HCT116 (cell line): ENCODE measurements around the gene SYNE3. TPM values are rescaled to one million over a fixed set of nuclear protein-coding genes. Genes with fewer than 3 reads are reported as not detected.
A peak's percentile ranks its signal among the peaks of the same experiment; 100 is the strongest.

Source experiments
- ATAC-seq: fragments of 200-7000 bp; cut with Tn5 transposase; 2 replicates; pipeline ENCODE4 v1.9.1; 2020; ENCODE audit warnings: mild to moderate bottlenecking, moderate library complexity
- BruUV-seq: library from RNA; stranded (reverse); fragments of 400-500 nt; replicated peaks from 2 replicates; lab custom pipeline; 2021; lab: Mats Ljungman, UMichigan
- CTCF ChIA-PET: fragments of 300-600 bp; sonication (Branson Sonifier 250); formaldehyde crosslinking; loops from one replicate; lab custom pipeline; 2021; ENCODE audit warnings: antibody characterized with exemption; lab: Charles Lee
- POLR2A ChIA-PET: fragments of 300-600, 350-600 bp; sonication (Branson Sonifier 250); formaldehyde crosslinking; loops from one replicate; lab custom pipeline; 2021; ENCODE audit warnings: antibody characterized with exemption; lab: Charles Lee
- RAD21 ChIA-PET, 2 experiments: fragments of 300-600 bp; sonication (Branson Sonifier 250); formaldehyde crosslinking; loops; one replicate each; lab custom pipeline; 2023; ENCODE audit warnings: low total read pairs in 2 of 2; ENCODE audit not compliant: uncharacterized antibody in 2 of 2, unreplicated experiment in 2 of 2, low non-redundant PET in 1 of 2; lab: Charles Lee
- DNase-seq: peaks from one replicate; pipeline ENCODE4 v3.0.0-alpha.2; 2010; ENCODE audit warnings: low read depth, low spot score
- H2AFZ ChIP-seq: fragments of 200-600 bp; shearing (Covaris generic), sonication (generic); 2 replicates; pipeline ENCODE4 v1.6.1; 2017; ENCODE audit warnings: low read depth, mixed run types, mixed read lengths, antibody characterized with exemption, low read length; ENCODE audit not compliant: poor library complexity, severe bottlenecking
- H3K27ac ChIP-seq: 2 replicates; pipeline ENCODE4 v1.5.1; 2012; ENCODE audit warnings: low read depth, low read length
- H3K27me3 ChIP-seq: fragments of 200-600 bp; sonication (generic); 2 replicates; pipeline ENCODE4 v1.6.1; 2016; ENCODE audit warnings: mixed run types, low read length, mixed read lengths; ENCODE audit not compliant: insufficient read depth
- H3K36me3 ChIP-seq, 2 experiments: fragments of 200-500 bp in 1 of 2; fragments of 200-600 bp in 1 of 2; sonication (Bioruptor generic) in 1 of 2; sonication (generic) in 1 of 2; 2 replicates each; pipeline versions ENCODE4 v1.5.1 to v1.6.1; 2014 to 2016; ENCODE audit warnings: low read length in 2 of 2, inconsistent platforms in 1 of 2, mixed read lengths in 1 of 2, mixed run types in 1 of 2; ENCODE audit not compliant: insufficient read depth in 2 of 2, control insufficient read depth in 1 of 2
- H3K4me1 ChIP-seq, 2 experiments: fragments of 200-600 bp in 1 of 2; sonication (generic) in 1 of 2; 2 replicates each; pipeline versions ENCODE4 v1.5.1 to v1.6.1; 2012 to 2017; ENCODE audit warnings: low read length in 2 of 2, inconsistent platforms in 1 of 2, mild to moderate bottlenecking in 1 of 2, mixed read lengths in 1 of 2, mixed run types in 1 of 2, moderate library complexity in 1 of 2; ENCODE audit not compliant: insufficient read depth in 2 of 2, control insufficient read depth in 1 of 2
- H3K4me2 ChIP-seq: fragments of 200-600 bp; sonication (generic); 2 replicates; pipeline ENCODE4 v1.6.1; 2017; ENCODE audit warnings: mixed run types, low read length, mixed read lengths
- H3K4me3 ChIP-seq, 2 experiments: fragments of 200-600 bp in 1 of 2; sonication (generic) in 1 of 2; replicated peaks in 1 of 2; 2 replicates each; pipeline ENCODE4 v1.5.1; 2011 to 2016; ENCODE audit warnings: low read length in 2 of 2, control low read depth in 1 of 2, low read depth in 1 of 2, mild to moderate bottlenecking in 1 of 2, mixed read lengths in 1 of 2, mixed run types in 1 of 2
- H3K79me2 ChIP-seq: fragments of 200-600 bp; sonication (generic); 2 replicates; pipeline ENCODE4 v1.6.1; 2017; ENCODE audit warnings: mild to moderate bottlenecking, mixed run types, low read length, moderate library complexity, mixed read lengths; ENCODE audit not compliant: insufficient read depth
- H3K9ac ChIP-seq: fragments of 200-600 bp; sonication (generic); 2 replicates; pipeline ENCODE4 v1.6.1; 2016; ENCODE audit warnings: low read length, mixed read lengths
- H3K9me2 ChIP-seq: fragments of 200-600 bp; sonication (generic), shearing (Covaris generic); 2 replicates; pipeline ENCODE4 v1.6.1; 2017; ENCODE audit warnings: mixed run types, mild to moderate bottlenecking, moderate library complexity; ENCODE audit not compliant: insufficient read depth
- H3K9me3 ChIP-seq, 2 experiments: fragments of 200-500 bp in 1 of 2; fragments of 200-600 bp in 1 of 2; sonication (Bioruptor generic) in 1 of 2; sonication (generic) in 1 of 2; 2 replicates each; pipeline ENCODE4 v1.6.1; 2014 to 2017; ENCODE audit warnings: low read length in 2 of 2, mixed read lengths in 2 of 2, inconsistent platforms in 1 of 2, low read depth in 1 of 2, mild to moderate bottlenecking in 1 of 2, mixed run types in 1 of 2, moderate library complexity in 1 of 2; ENCODE audit not compliant: control insufficient read depth in 1 of 2, insufficient read depth in 1 of 2
- H4K20me1 ChIP-seq: fragments of 200-600 bp; sonication (generic), shearing (Covaris generic); 2 replicates; pipeline ENCODE4 v1.6.1; 2017; ENCODE audit warnings: mixed run types, mild to moderate bottlenecking, moderate library complexity; ENCODE audit not compliant: insufficient read depth
- CEBPB ChIP-seq: IDR thresholded peaks from 2 replicates; pipeline ENCODE4 v1.6.1; 2012; ENCODE audit warnings: low read depth
- EGR1 ChIP-seq: IDR thresholded peaks from 2 replicates; pipeline ENCODE4 v1.6.1; 2012; ENCODE audit warnings: low read depth
- ELF1 ChIP-seq: IDR thresholded peaks from 2 replicates; pipeline ENCODE4 v1.6.1; 2012; ENCODE audit warnings: low read depth, borderline replicate concordance
- EZH2 ChIP-seq: fragments of 200-600 bp; sonication (generic); IDR thresholded peaks from 2 replicates; pipeline ENCODE4 v1.6.1; 2017; ENCODE audit warnings: antibody characterized with exemption, mixed run types
- EZH2phosphoT487 ChIP-seq: fragments of 200-600 bp; IDR thresholded peaks from 2 replicates; pipeline ENCODE4 v1.6.1; 2018; ENCODE audit warnings: antibody characterized with exemption, borderline replicate concordance
- FOSL1 ChIP-seq: IDR thresholded peaks from 2 replicates; pipeline ENCODE4 v1.6.1; 2012; ENCODE audit warnings: low read depth
- POLR2A ChIP-seq: IDR thresholded peaks from 2 replicates; pipeline ENCODE4 v1.7.0; 2011; ENCODE audit warnings: borderline replicate concordance; ENCODE audit not compliant: insufficient read depth, insufficient read length; ENCODE audit errors: extremely low read depth
- POLR2AphosphoS5 ChIP-seq: IDR thresholded peaks from 2 replicates; pipeline ENCODE4 v1.6.1; 2011; ENCODE audit warnings: mild to moderate bottlenecking, low read depth, low read length, moderate library complexity
- RAD21 ChIP-seq: IDR thresholded peaks from 2 replicates; pipeline ENCODE4 v1.6.1; 2012; ENCODE audit warnings: low read depth, mild to moderate bottlenecking
- SRF ChIP-seq: IDR thresholded peaks from 2 replicates; pipeline ENCODE4 v1.6.1; 2012; ENCODE audit warnings: low read depth
- YY1 ChIP-seq: IDR thresholded peaks from 2 replicates; pipeline ENCODE4 v1.6.1; 2011; ENCODE audit warnings: low read length, low read depth, moderate library complexity, mild to moderate bottlenecking; ENCODE audit not compliant: insufficient replicate concordance; ENCODE audit errors: extremely low read depth
- ZBTB33 ChIP-seq: IDR thresholded peaks from 2 replicates; pipeline ENCODE4 v1.6.1; 2011; ENCODE audit warnings: mild to moderate bottlenecking, low read length, moderate library complexity; ENCODE audit not compliant: insufficient replicate concordance; ENCODE audit errors: extremely low read depth
- ZFX ChIP-seq: fragments of 450-650 bp; IDR thresholded peaks from 2 replicates; pipeline ENCODE4 v1.6.1; 2017
- intact Hi-C: fragments of 100-400 bp; cut with micrococcal nuclease; formaldehyde crosslinking; loops from 2 replicates; pipeline ENCODE4 v1.10.0; 2022
- total RNA-seq: library from RNA; stranded (reverse); gene quantifications from one replicate; pipeline ENCODE4 v1.2.1, GENCODE V29; 2021; ENCODE audit not compliant: unreplicated experiment
- TF ChIP-seq, protein P1 (sequence below): IDR thresholded peaks from 2 replicates; pipeline ENCODE4 v1.6.1; 2012

Gene SYNE3
- total RNA-seq, 1 experiment from 2014 or later: 3.6 TPM

- DNase-seq: no peak
- Histone ChIP-seq H3K9me2 (no peaks in the 10 kb centered on the region), H3K79me2 (no peaks in the 10 kb centered on the region), H4K20me1 (no peaks in the 10 kb centered on the region), H3K4me3 (no peak overlapping the region), H3K36me3 (no peaks in the 10 kb centered on the region), H3K4me1 (peaks cover 31 to 62% of the 10 kb centered on the region in 2 experiments), H3K27me3 (no peaks in the 10 kb centered on the region), H3K4me2 (no peak overlapping the region), H3K27ac (no peak overlapping the region), H3K9me3 (no peaks in the 10 kb centered on the region), H3K9ac (no peak overlapping the region), H2AFZ (no peak overlapping the region)
- no peak for TF ChIP-seq EGR1
- 0 out of 2 replicates have a peak, but pooled peaks have one; percentile 13 for TF ChIP-seq POLR2AphosphoS5
- TF ChIP-seq ZBTB33: no peak
- no peak for TF ChIP-seq POLR2A
- TF ChIP-seq SRF: no peak
- ChIA-PET RAD21 (no interaction called here), POLR2A (interaction anchor here (0.6 kb wide), 1 partner anchor 13 kb away, joined by 4 read pairs; no protein-coding TSS in a partner anchor), CTCF (interaction anchor here (1.0 to 1.3 kb wide), 2 partner anchors 71 to 81 kb away, joined by 3 to 6 read pairs; no protein-coding TSS in a partner anchor)
- intact Hi-C loops: no loop called here
- no TSS peak for BruUV-seq
- no peak for ATAC-seq
These were observed 6.8 kb upstream of the SYNE3 start for GRCh38 chr14:95523051-95523814.

- BruUV-seq: no TSS peak
- intact Hi-C loops: no loop called here
- DNase-seq (no peak), ATAC-seq (no peak)
- Histone ChIP-seq H3K4me2 (no peak overlapping the region), H2AFZ (no peak overlapping the region), H3K79me2 (no peaks in the 10 kb centered on the region), H3K9me3 (no peaks in the 10 kb centered on the region), H3K27ac (no peak overlapping the region), H3K4me3 (no peak overlapping the region), H3K9ac (no peak overlapping the region), H4K20me1 (no peaks in the 10 kb centered on the region), H3K4me1 (peaks cover 31 to 58% of the 10 kb centered on the region in 2 experiments), H3K36me3 (no peaks in the 10 kb centered on the region), H3K9me2 (no peaks in the 10 kb centered on the region), H3K27me3 (no peaks in the 10 kb centered on the region)
- ChIA-PET RAD21 (no interaction called here), POLR2A (interaction anchor here (0.6 kb wide), 1 partner anchor 14 kb away, joined by 4 read pairs; no protein-coding TSS in a partner anchor), CTCF (interaction anchor here (1.3 kb wide), 1 partner anchor 70 kb away, joined by 3 read pairs; no protein-coding TSS in a partner anchor)
- no peak for TF ChIP-seq CEBPB
- no peak for TF ChIP-seq POLR2A
- TF ChIP-seq, protein P1, sequence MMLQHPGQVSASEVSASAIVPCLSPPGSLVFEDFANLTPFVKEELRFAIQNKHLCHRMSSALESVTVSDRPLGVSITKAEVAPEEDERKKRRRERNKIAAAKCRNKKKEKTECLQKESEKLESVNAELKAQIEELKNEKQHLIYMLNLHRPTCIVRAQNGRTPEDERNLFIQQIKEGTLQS: no peak
- TF ChIP-seq EGR1: no peak
- no peak for TF ChIP-seq EZH2
- TF ChIP-seq YY1: no peak
- TF ChIP-seq ELF1: no peak
- TF ChIP-seq ZBTB33: no peak
- no peak for TF ChIP-seq RAD21
- no peak for TF ChIP-seq EZH2phosphoT487
- no peak for TF ChIP-seq SRF
- no peak for TF ChIP-seq ZFX
- no peak for TF ChIP-seq FOSL1
These were observed 6.1 kb upstream of the SYNE3 start for GRCh38 chr14:95522556-95522955.
